Choroid plexus epithelial cell (primary cell): ENCODE measurements around the gene RIF1.

ENCODE experiments used
- DNase-seq: peaks from one replicate; pipeline ENCODE4 v3.0.0-alpha.2; 2010; ENCODE audit warnings: low read depth
- H3K4me3 ChIP-seq: 2 replicates; pipeline ENCODE4 v1.5.1; 2011; ENCODE audit warnings: low read depth, mild to moderate bottlenecking, control low read depth, low read length, moderate library complexity
- CTCF ChIP-seq: conservative IDR thresholded peaks from 2 replicates; pipeline ENCODE4 v1.5.1; 2011; ENCODE audit warnings: low read depth, mild to moderate bottlenecking, control low read depth, inconsistent platforms, low read length, moderate library complexity

The RIF1 gene

GRCh38 chr2:151491496-151491895 is 81.8 kb downstream of the RIF1 start:
- no peak overlapping the region for H3K4me3 ChIP-seq
- no peak for DNase-seq
- TF ChIP-seq CTCF, result no peak

- no peak for DNase-seq
- no peak for TF ChIP-seq CTCF
- no peak overlapping the region for H3K4me3 ChIP-seq
Observed at GRCh38 chr2:151498178-151498577, 88.5 kb downstream of the RIF1 start.

GRCh38 chr2:151506170-151506569 is 96.5 kb downstream of the RIF1 start:
- no peak for TF ChIP-seq CTCF
- no peak overlapping the region for H3K4me3 ChIP-seq
- DNase-seq, result no peak

- no peak overlapping the region for H3K4me3 ChIP-seq
- DNase-seq, result no peak
- TF ChIP-seq CTCF, result no peak
Observed at GRCh38 chr2:151508519-151508918, 98.8 kb downstream of the RIF1 start.

- DNase-seq, result peak; percentile 73
- no peak overlapping the region for H3K4me3 ChIP-seq
- no peak for TF ChIP-seq CTCF
Observed at GRCh38 chr2:151518802-151519201, 109.1 kb downstream of the RIF1 start.

- H3K4me3 ChIP-seq, result no peak overlapping the region
- peak; percentile 16 for DNase-seq
- TF ChIP-seq CTCF, result no peak
Observed at GRCh38 chr2:151520976-151521375, 111.3 kb downstream of the RIF1 start.

- no peak for TF ChIP-seq CTCF
- no peak for DNase-seq
- no peak overlapping the region for H3K4me3 ChIP-seq
Observed at GRCh38 chr2:151522556-151522955, 112.9 kb downstream of the RIF1 start.
